ENCODE measurements around the gene RNF215. TPM values are rescaled to one million over a fixed set of nuclear protein-coding genes. Genes with fewer than 3 reads are reported as not detected.
"Not testable (repeated sequence)": the region's sequence is repeated elsewhere in the genome, so short reads cannot be mapped to it uniquely, and the experiment has no call there.

The RNF215 gene
- total and polyA plus RNA-seq, 2 donors (not counting 3 experiments of a cell fraction or from before 2014, with no cell fraction given): 16.7 to 26.9 TPM

DNA sequence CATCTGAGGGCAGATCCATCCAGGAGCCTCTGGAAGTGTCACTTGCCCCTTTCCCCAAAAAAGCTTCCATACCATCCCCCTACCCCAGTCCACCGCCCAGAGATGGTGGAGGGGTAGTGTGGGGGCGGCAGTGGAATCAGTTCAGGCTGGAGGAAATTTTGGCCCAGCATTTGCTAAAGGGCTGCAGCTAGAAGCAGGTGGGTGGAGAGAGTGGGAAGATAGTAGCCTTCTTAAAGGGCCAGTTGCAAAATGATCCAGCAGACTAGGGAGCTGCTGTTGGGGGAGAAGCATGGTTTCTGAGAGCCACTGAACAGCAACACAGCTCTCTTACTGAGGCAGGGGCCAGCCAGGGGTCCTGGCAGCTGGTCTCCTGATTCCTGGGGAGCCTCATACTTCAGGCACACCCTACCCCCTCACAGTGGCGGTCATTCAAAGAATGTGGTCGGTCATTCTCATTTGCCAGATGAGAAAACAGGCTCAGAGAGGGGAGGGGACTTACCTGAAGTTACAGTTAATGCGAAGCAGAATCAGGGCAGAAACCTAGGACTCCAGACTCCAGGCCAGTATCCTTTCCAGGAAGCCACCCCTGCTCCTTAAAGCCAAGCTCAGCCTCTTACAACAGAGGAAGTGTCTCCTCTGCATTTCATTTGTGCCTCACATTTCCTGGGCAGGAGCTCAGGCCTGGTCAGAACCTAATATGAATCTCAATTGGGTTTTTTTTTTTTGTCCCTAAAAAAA lies 15.0 kb upstream of the RNF215 start:
- intact Hi-C loops (cut with micrococcal nuclease): no loop called here
- no peaks in the 10 kb centered on the region for H3K9me1 ChIP-seq (replicated peaks; ENCODE audit: control insufficient read depth, extremely low read depth, insufficient read depth, low read length)
- CTCF ChIA-PET: interaction anchor here (0.7 to 1.8 kb wide), 4 partner anchors 15 to 24 kb away, joined by 3 to 5 read pairs (median 4); partner anchors contain the start of gene RNF215
- no peak overlapping the region for H2AFZ ChIP-seq (ENCODE audit: low read depth, low read length)
- H3K4me3 ChIP-seq (replicated peaks in 1 of 3; ENCODE audit: insufficient read depth in 1 of 3, low read depth in 1 of 3, low read length in 3 of 3): no peak overlapping the region
- no peak for FAIRE-seq
- DNase-seq (ENCODE audit: low read depth, low spot score): no peak
- peaks cover 12% of the 10 kb centered on the region for H3K4me1 ChIP-seq (ENCODE audit: control insufficient read depth, extremely low read depth, insufficient read depth, low read length)
- POLR2A ChIA-PET: interaction anchor here (0.7 kb wide), 1 partner anchor 29 kb away, joined by 3 read pairs; no protein-coding TSS in a partner anchor
- no peaks in the 10 kb centered on the region for H3K9me3 ChIP-seq (replicated peaks; ENCODE audit: control insufficient read depth, insufficient read depth, low read length)
- no peaks in the 10 kb centered on the region for H4K20me1 ChIP-seq (replicated peaks; ENCODE audit: control insufficient read depth, extremely low read depth, insufficient read depth, low read length)
- H3K79me2 ChIP-seq (ENCODE audit: control insufficient read depth, insufficient read depth, low read length): peaks cover 43% of the 10 kb centered on the region
- H3K27me3 ChIP-seq (ENCODE audit: control insufficient read depth in 2 of 2, insufficient read depth in 2 of 2, low read length in 2 of 2): no peaks in the 10 kb centered on the region
- H3K27ac ChIP-seq (ENCODE audit: insufficient read depth, low read depth, low read length): no peak overlapping the region
- TF ChIP-seq MAX (IDR thresholded peaks at IDR 0.05; ENCODE audit: insufficient read depth, insufficient read length) (no peak), MYC (IDR thresholded peaks at IDR 0.05; ENCODE audit: low read depth, low read length) (no peak), EZH2 (IDR thresholded peaks at IDR 0.05; ENCODE audit: borderline replicate concordance, low read depth, low read length, severe bottlenecking) (no peak), POLR2AphosphoS5 (IDR thresholded peaks at IDR 0.05; ENCODE audit: insufficient read depth, low read depth, low read length) (no peak), JUN (IDR thresholded peaks at IDR 0.05; ENCODE audit: borderline replicate concordance, insufficient read depth, insufficient read length, low read depth) (no peak), CTCF (IDR thresholded peaks at IDR 0.05; ENCODE audit: extremely low read depth in 1 of 2, insufficient read depth in 1 of 2, low read depth in 1 of 2, low read length in 2 of 2) (no peak), FOS (IDR thresholded peaks at IDR 0.05; ENCODE audit: borderline replicate concordance, insufficient read depth, low read length) (no peak), GATA2 (IDR thresholded peaks at IDR 0.05; ENCODE audit: insufficient read depth, insufficient read length, low read depth, low read length) (no peak), POLR2A (IDR thresholded peaks at IDR 0.05; ENCODE audit: low read depth, low read length) (no peak)
- no TSS peak for BruUV-seq (replicated peaks)
- dilution Hi-C loops (cut with MboI; ENCODE audit: extremely low pct_ligation_motif_present, low sequenced_read_pairs): no loop called here
- peaks cover 3 to 19% of the 10 kb centered on the region in 2 experiments for H3K36me3 ChIP-seq (ENCODE audit: control insufficient read depth in 2 of 2, extremely low read depth in 1 of 2, insufficient read depth in 2 of 2, low read length in 2 of 2)
- no peak overlapping the region for H3K4me2 ChIP-seq (ENCODE audit: insufficient read depth, low read length)
- H3K9ac ChIP-seq (replicated peaks; ENCODE audit: extremely low read depth, insufficient read depth, low read length): no peak overlapping the region

DNA sequence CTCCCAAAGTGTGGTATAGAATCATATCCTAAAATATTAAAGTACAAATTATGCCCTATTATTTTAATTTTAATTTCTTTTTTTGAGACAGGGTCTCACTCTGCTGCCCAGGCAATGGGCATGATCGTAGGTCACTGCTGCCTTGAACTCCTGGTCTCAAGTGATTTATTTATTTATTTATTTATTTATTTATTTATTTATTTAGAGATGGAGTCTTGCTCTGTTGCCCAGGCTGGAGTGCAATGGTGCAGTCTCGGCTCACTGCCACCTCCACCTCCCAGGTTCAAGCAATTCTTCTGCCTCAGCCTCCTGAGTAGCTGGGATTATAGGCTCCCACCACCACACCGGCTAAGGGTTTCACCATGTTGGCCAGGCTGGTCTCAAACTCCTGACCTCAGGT lies 13.8 kb upstream of the RNF215 start:
- CTCF ChIA-PET: interaction anchor here (0.7 to 1.2 kb wide), 2 partner anchors 14 to 294 kb away, joined by 3 to 4 read pairs; partner anchors contain the start of gene RNF215

More for the DNA sequence above, 13.8 kb upstream of the RNF215 start:
- POLR2A ChIA-PET: interaction anchor here (0.7 kb wide), 1 partner anchor 38 kb away, joined by 6 read pairs; no protein-coding TSS in a partner anchor
- H3K27ac ChIP-seq (ENCODE audit: insufficient read depth, low read depth, low read length); H3K4me2 ChIP-seq (ENCODE audit: insufficient read depth, low read length); dilution Hi-C loops (cut with MboI; ENCODE audit: extremely low pct_ligation_motif_present, low sequenced_read_pairs); intact Hi-C loops (cut with micrococcal nuclease); H4K20me1 ChIP-seq (replicated peaks; ENCODE audit: control insufficient read depth, extremely low read depth, insufficient read depth, low read length); DNase-seq (ENCODE audit: low read depth, low spot score); H3K9me1 ChIP-seq (replicated peaks; ENCODE audit: control insufficient read depth, extremely low read depth, insufficient read depth, low read length); H3K4me3 ChIP-seq (replicated peaks in 1 of 3; ENCODE audit: insufficient read depth in 1 of 3, low read depth in 1 of 3, low read length in 3 of 3); H2AFZ ChIP-seq (ENCODE audit: low read depth, low read length); BruUV-seq (replicated peaks); H3K9ac ChIP-seq (replicated peaks; ENCODE audit: extremely low read depth, insufficient read depth, low read length); H3K9me3 ChIP-seq (replicated peaks; ENCODE audit: control insufficient read depth, insufficient read depth, low read length); H3K27me3 ChIP-seq (ENCODE audit: control insufficient read depth in 2 of 2, insufficient read depth in 2 of 2, low read length in 2 of 2); FAIRE-seq: not testable (repeated sequence)
- Histone ChIP-seq H3K79me2 (ENCODE audit: control insufficient read depth, insufficient read depth, low read length) (peaks cover 49% of the 10 kb centered on the region), H3K36me3 (ENCODE audit: control insufficient read depth in 2 of 2, extremely low read depth in 1 of 2, insufficient read depth in 2 of 2, low read length in 2 of 2) (peaks cover 0 to 13% of the 10 kb centered on the region in 2 experiments), H3K4me1 (ENCODE audit: control insufficient read depth, extremely low read depth, insufficient read depth, low read length) (peaks cover 16% of the 10 kb centered on the region)
